A549 (cell line): Measurements from ENCODE around the gene KLHL35. TPM values are rescaled to one million over a fixed set of nuclear protein-coding genes. Genes with fewer than 3 reads are reported as not detected.

Experiments
- ATAC-seq, 2 experiments: fragments of 200-7000 bp in 1 of 2; fragments of >200 bp in 1 of 2; cut with Nextera tagmentation in 1 of 2; cut with Tn5 transposase in 1 of 2; 3 replicates each; pipeline versions ENCODE4 v1.8.0 to v1.9.1; 2018 to 2020; ENCODE audit warnings: mild to moderate bottlenecking in 1 of 2, moderate library complexity in 1 of 2
- CTCF ChIA-PET: fragments of 300-600 bp; sonication (Branson Sonifier 250); formaldehyde crosslinking; extraction: SDS; loops from one replicate; lab custom pipeline; 2021; ENCODE audit warnings: antibody characterized with exemption, inconsistent platforms; lab: Yijun Ruan, JAX
- POLR2A ChIA-PET: fragments of 350-600 bp; formaldehyde crosslinking; extraction: SDS; loops from one replicate; lab custom pipeline; 2021; ENCODE audit warnings: antibody characterized with exemption, inconsistent platforms; lab: Yijun Ruan, JAX
- DNase-seq, 2 experiments: peaks; one replicate each; pipeline versions ENCODE4 v3.0.0 to v3.0.0-alpha.2; 2011 to 2016; ENCODE audit warnings: low read depth in 1 of 2, low spot score in 1 of 2
- FAIRE-seq: peaks from 2 replicates; lab custom pipeline; 2011; peaks lifted over from hg19 to GRCh38; lab: Jason Lieb, UNC
- H3K27ac ChIP-seq, 2 experiments: fragments of >200 bp; sonication (Bioruptor Twin); formaldehyde crosslinking; 3 replicates each; pipeline ENCODE4 v1.5.1; 2016 to 2017
- H3K4me1 ChIP-seq: fragments of >200 bp; sonication (Bioruptor Twin); formaldehyde crosslinking; 3 replicates; pipeline ENCODE4 v1.6.1; 2016
- H3K4me2 ChIP-seq: fragments of >200 bp; sonication (Bioruptor Twin); formaldehyde crosslinking; 3 replicates; pipeline ENCODE4 v1.6.1; 2016
- H3K4me3 ChIP-seq: fragments of >200 bp; sonication (Bioruptor Twin); formaldehyde crosslinking; 3 replicates; pipeline ENCODE4 v1.5.1; 2016
- H3K9me3 ChIP-seq: fragments of >200 bp; sonication (Bioruptor Twin); formaldehyde crosslinking; 3 replicates; pipeline ENCODE4 v1.6.1; 2016
- BHLHE40 ChIP-seq: IDR thresholded peaks from 2 replicates; pipeline ENCODE4 v1.6.1; 2012; ENCODE audit warnings: low read depth, low read length, inconsistent platforms
- CBX8 ChIP-seq: fragments of 200-600 bp; sonication (generic); IDR thresholded peaks from 2 replicates; pipeline ENCODE4 v1.6.1; 2016
- EHMT2 ChIP-seq: fragments of 200-600 bp; sonication (generic); IDR thresholded peaks from 2 replicates; pipeline ENCODE4 v1.6.1; 2016; ENCODE audit warnings: antibody characterized with exemption, low read depth, mild to moderate bottlenecking, moderate library complexity
- ESRRA ChIP-seq: fragments of 150-350 bp; IDR thresholded peaks from 2 replicates; pipeline ENCODE4 v1.6.1; 2014; ENCODE audit warnings: mild to moderate bottlenecking, low read length, borderline replicate concordance
- GATA3 ChIP-seq: IDR thresholded peaks from 2 replicates; pipeline ENCODE4 v1.6.1; 2012; ENCODE audit warnings: borderline replicate concordance
- HES2 ChIP-seq: fragments of >200 bp; sonication (Bioruptor Twin); formaldehyde crosslinking; IDR thresholded peaks from 2 replicates; pipeline ENCODE4 v1.6.1; 2016
- HEYL ChIP-seq: fragments of 250-450 bp; sonication (Bioruptor Pico); IDR thresholded peaks from 2 replicates; pipeline ENCODE4 v1.8.0; 2021; ENCODE audit warnings: mild to moderate bottlenecking, moderate library complexity
- HMGXB4 ChIP-seq: fragments of 250-450 bp; sonication (Bioruptor Pico); IDR thresholded peaks from 2 replicates; pipeline ENCODE4 v1.5.0; 2021; ENCODE audit warnings: mild to moderate bottlenecking, moderate library complexity, borderline replicate concordance
- HOXB13 ChIP-seq: fragments of 250-450 bp; sonication (Bioruptor Pico); IDR thresholded peaks from 2 replicates; pipeline ENCODE4 v1.5.0; 2020; ENCODE audit warnings: low read depth, mild to moderate bottlenecking, moderate library complexity
- HOXB5 ChIP-seq: fragments of 250-450 bp; sonication (Bioruptor Pico); IDR thresholded peaks from 2 replicates; pipeline ENCODE4 v1.5.0; 2020; ENCODE audit warnings: mild to moderate bottlenecking, moderate library complexity
- MAX ChIP-seq: IDR thresholded peaks from 2 replicates; pipeline ENCODE4 v1.6.1; 2012
- MAZ ChIP-seq: fragments of 150-350 bp; IDR thresholded peaks from 2 replicates; pipeline ENCODE4 v1.6.1; 2014; ENCODE audit warnings: antibody characterized with exemption, low read depth, low read length, borderline replicate concordance
- MYC ChIP-seq: IDR thresholded peaks from 2 replicates; pipeline ENCODE4 v1.6.1; 2012; ENCODE audit warnings: mild to moderate bottlenecking, inconsistent platforms, low read length, improper control_type of control experiment, borderline replicate concordance
- NR3C1 ChIP-seq: fragments of >200 bp; sonication (Bioruptor Twin); formaldehyde crosslinking; IDR thresholded peaks from 3 replicates; pipeline ENCODE4 v1.6.1; 2017
- RAD21 ChIP-seq, 2 experiments: fragments of >200 bp in 1 of 2; sonication (Bioruptor Twin) in 1 of 2; formaldehyde crosslinking in 1 of 2; IDR thresholded peaks in 1 of 2; conservative IDR thresholded peaks in 1 of 2; 2 replicates in 1 of 2; 3 replicates in 1 of 2; pipeline ENCODE4 v1.6.1; 2012 to 2018; ENCODE audit warnings: inconsistent platforms in 1 of 2
- RARB ChIP-seq: fragments of 250-450 bp; sonication (Bioruptor Pico); IDR thresholded peaks from 2 replicates; pipeline ENCODE4 v1.8.0; 2021; ENCODE audit warnings: mild to moderate bottlenecking, moderate library complexity
- RNF2 ChIP-seq: fragments of 200-600 bp; sonication (generic); IDR thresholded peaks from 2 replicates; pipeline ENCODE4 v1.6.1; 2016; ENCODE audit warnings: low read depth, mild to moderate bottlenecking, antibody characterized with exemption, moderate library complexity, borderline replicate concordance
- SMC3 ChIP-seq: fragments of >200 bp; sonication (Bioruptor Twin); formaldehyde crosslinking; IDR thresholded peaks from 3 replicates; pipeline ENCODE4 v1.6.1; 2018; ENCODE audit warnings: inconsistent platforms
- TFCP2L1 ChIP-seq: fragments of 250-450 bp; sonication (Bioruptor Pico); IDR thresholded peaks from 2 replicates; pipeline ENCODE4 v1.5.0; 2021; ENCODE audit warnings: mild to moderate bottlenecking
- ZSCAN20 ChIP-seq: fragments of 250-450 bp; sonication (Bioruptor Pico); IDR thresholded peaks from 2 replicates; pipeline ENCODE4 v1.8.0; 2022; ENCODE audit warnings: mild to moderate bottlenecking, moderate library complexity
- WGBS: methylation state at CpG from one replicate; pipeline ENCODE4 v1.1.6; 2017; ENCODE audit errors: missing lambda C conversion rate; 5-methylcytosine and 5-hydroxymethylcytosine counted together
- polyA plus RNA-seq, 4 experiments: library from polyadenylated mRNA; depleted of rRNA in 3 of 4; stranded (reverse); fragments of >200 nt; fragmentation: RNase III in 1 of 4; extraction: RNeasy Plus Mini Kit Qiagen cat#74134 plus additional on column Dnase treatment in 1 of 4; gene quantifications; 2 replicates in 3 of 4; 3 replicates in 1 of 4; pipeline ENCODE4 v1.2.3, GENCODE V29; 2011 to 2017

The KLHL35 gene
- polyA plus RNA-seq, 2 of the 4 experiments (the other 2 are of a cell fraction) = 0.56 to 1.0 TPM

GRCh38 chr11:75473684-75474083, 40.7 kb upstream of the KLHL35 start:
- Histone ChIP-seq H3K4me1 (peaks cover 13% of the 10 kb centered on the region), H3K4me2 (no peak overlapping the region), H3K27ac (no peak overlapping the region), H3K4me3 (no peak overlapping the region), H3K9me3 (no peaks in the 10 kb centered on the region)
- WGBS = 79% methylated on average over 5 of the region's 6 CpGs
- TF ChIP-seq EHMT2 (no peak), HMGXB4 (CRISPR knock-in tag) (no peak), RARB (CRISPR knock-in tag) (no peak), BHLHE40 (no peak), MAX (no peak), MYC (no peak), ZSCAN20 (no peak), TFCP2L1 (CRISPR knock-in tag) (no peak), MAZ (no peak), HES2 (no peak), CBX8 (no peak)
- DNase-seq = no peak
- ATAC-seq = no peak
- POLR2A ChIA-PET = no interaction called here
- no peak for FAIRE-seq
- CTCF ChIA-PET = interaction anchor here (1.0 to 5.3 kb wide), 2 partner anchors 29 to 85 kb away, joined by 3 to 27 read pairs; no protein-coding TSS in a partner anchor

GRCh38 chr11:75472081-75472732, 39.2 kb upstream of the KLHL35 start:
- H3K27ac ChIP-seq = no peak overlapping the region
- ChIA-PET POLR2A (no interaction called here), CTCF (interaction anchor here (0.7 to 1.6 kb wide), 6 partner anchors 8 to 60 kb away, joined by 3 to 7 read pairs (median 4); no protein-coding TSS in a partner anchor)
- no peaks in the 10 kb centered on the region for H3K9me3 ChIP-seq
- H3K4me2 ChIP-seq = no peak overlapping the region
- no peak for FAIRE-seq
- TF ChIP-seq RAD21 (conservative IDR thresholded peaks at IDR 0.05 in 1 of 2, IDR thresholded peaks at IDR 0.05 in 1 of 2) (no peak), TFCP2L1 (CRISPR knock-in tag) (no peak), HOXB5 (CRISPR knock-in tag) (no peak), RARB (CRISPR knock-in tag) (no peak), SMC3 (no peak), GATA3 (no peak)
- no peak overlapping the region for H3K4me3 ChIP-seq
- no peak for DNase-seq
- WGBS = 91% methylated on average over 5 of the region's 5 CpGs
- peaks cover 13% of the 10 kb centered on the region for H3K4me1 ChIP-seq
- no peak for ATAC-seq

GRCh38 chr11:75471176-75471973, 38.4 kb upstream of the KLHL35 start:
- peaks cover 12% of the 10 kb centered on the region for H3K4me1 ChIP-seq
- no peak overlapping the region for H3K27ac ChIP-seq
- POLR2A ChIA-PET = no interaction called here
- FAIRE-seq = no peak
- no peak overlapping the region for H3K4me2 ChIP-seq
- no peaks in the 10 kb centered on the region for H3K9me3 ChIP-seq
- WGBS = 86% methylated on average over 7 of the region's 7 CpGs
- TF ChIP-seq HEYL (CRISPR knock-in tag) (no peak), TFCP2L1 (CRISPR knock-in tag) (no peak), HES2 (no peak), BHLHE40 (no peak), HOXB13 (CRISPR knock-in tag) (no peak), RNF2 (no peak), ESRRA (no peak), NR3C1 (no peak), RAD21 (conservative IDR thresholded peaks at IDR 0.05 in 1 of 2, IDR thresholded peaks at IDR 0.05 in 1 of 2) (no peak), RARB (CRISPR knock-in tag) (no peak)
- TF ChIP-seq, all 56 proteins: peak for 0
- DNase-seq = no peak
- H3K4me3 ChIP-seq = no peak overlapping the region
- CTCF ChIA-PET = interaction anchor here (1.1 to 2.8 kb wide), 9 partner anchors 9 to 61 kb away, joined by 4 to 10 read pairs (median 6); no protein-coding TSS in a partner anchor
- ATAC-seq = no peak
